Liver (tissue), 9 donors: ENCODE results near the gene PHAX. TPM values are rescaled to one million over a fixed set of nuclear protein-coding genes. Genes with fewer than 3 reads are reported as not detected.

ENCODE experiments used
- DNase-seq: peaks from one replicate; pipeline ENCODE4 v3.0.0-alpha.2; 2017; ENCODE audit warnings: low spot score
- H3K27ac ChIP-seq, 2 donors: one replicate each; pipeline ENCODE4 v1.7.0; 2013; ENCODE audit warnings: inconsistent platforms in 2 of 2, low read length in 2 of 2, control low read depth in 1 of 2, low read depth in 1 of 2, mild to moderate bottlenecking in 1 of 2
- H3K27me3 ChIP-seq, 4 donors: one replicate each; pipeline versions ENCODE4 v1.6.1 to v1.7.0; 2013; ENCODE audit warnings: low read length in 3 of 4, inconsistent platforms in 1 of 4, mild to moderate bottlenecking in 1 of 4, moderate library complexity in 1 of 4; ENCODE audit not compliant: control insufficient read depth in 4 of 4, insufficient read depth in 4 of 4
- H3K36me3 ChIP-seq, 4 donors: one replicate each; pipeline versions ENCODE4 v1.6.1 to v1.7.0; 2013; ENCODE audit warnings: low read length in 3 of 4, mild to moderate bottlenecking in 3 of 4, low read depth in 1 of 4, moderate library complexity in 1 of 4; ENCODE audit not compliant: control insufficient read depth in 4 of 4, insufficient read depth in 3 of 4
- H3K4me1 ChIP-seq, 4 donors: one replicate each; pipeline versions ENCODE4 v1.6.1 to v1.7.0; 2013; ENCODE audit warnings: low read length in 3 of 4, mild to moderate bottlenecking in 3 of 4, moderate library complexity in 1 of 4; ENCODE audit not compliant: control insufficient read depth in 4 of 4, insufficient read depth in 4 of 4
- H3K4me3 ChIP-seq, 3 donors: one replicate each; pipeline versions ENCODE4 v1.6.1 to v1.7.0; 2013; ENCODE audit warnings: low read length in 3 of 3, control low read depth in 1 of 3, low read depth in 1 of 3, mild to moderate bottlenecking in 1 of 3
- H3K9ac ChIP-seq, 2 donors: one replicate each; pipeline ENCODE4 v1.7.0; 2013; ENCODE audit warnings: low read length in 2 of 2, mild to moderate bottlenecking in 2 of 2, moderate library complexity in 2 of 2, control low read depth in 1 of 2, low read depth in 1 of 2
- H3K9me3 ChIP-seq, 4 donors: one replicate each; pipeline versions ENCODE4 v1.6.1 to v1.7.0; 2013; ENCODE audit warnings: low read length in 3 of 4; ENCODE audit not compliant: control insufficient read depth in 4 of 4
- ATF3 ChIP-seq: IDR thresholded peaks from 2 replicates; pipeline ENCODE4 v1.6.1; 2016; ENCODE audit warnings: antibody characterized with exemption
- CTCF ChIP-seq: fragments of 150-350 bp; IDR thresholded peaks from 2 replicates; pipeline ENCODE4 v1.5.1; 2017; ENCODE audit warnings: improper control_type of control experiment, low read depth, low read length; ENCODE audit not compliant: missing input control
- EGR1 ChIP-seq, 2 donors: IDR thresholded peaks; 2 replicates each; pipeline ENCODE4 v1.6.1; 2016 to 2018; ENCODE audit warnings: antibody characterized with exemption in 2 of 2, low read depth in 2 of 2
- FOXA1 ChIP-seq: IDR thresholded peaks from 2 replicates; pipeline ENCODE4 v1.6.1; 2016; ENCODE audit warnings: antibody characterized with exemption
- FOXA2 ChIP-seq: IDR thresholded peaks from 2 replicates; pipeline ENCODE4 v1.6.1; 2016; ENCODE audit warnings: antibody characterized with exemption
- GABPA ChIP-seq, 2 donors: IDR thresholded peaks in 1 of 2; conservative IDR thresholded peaks in 1 of 2; 2 replicates each; pipeline ENCODE4 v1.6.1; 2016; ENCODE audit warnings: antibody characterized with exemption in 2 of 2, mild to moderate bottlenecking in 1 of 2, moderate library complexity in 1 of 2
- HNF4A ChIP-seq, 2 donors: conservative IDR thresholded peaks; 2 replicates each; pipeline ENCODE4 v1.6.1; 2016; ENCODE audit warnings: antibody characterized with exemption in 2 of 2, mild to moderate bottlenecking in 2 of 2
- HNF4G ChIP-seq: IDR thresholded peaks from 2 replicates; pipeline ENCODE4 v1.6.1; 2016; ENCODE audit warnings: antibody characterized with exemption
- JUND ChIP-seq, 2 donors: IDR thresholded peaks; 2 replicates each; pipeline ENCODE4 v1.6.1; 2016; ENCODE audit warnings: antibody characterized with exemption in 2 of 2
- MAX ChIP-seq: IDR thresholded peaks from 2 replicates; pipeline ENCODE4 v1.6.1; 2016; ENCODE audit warnings: antibody characterized with exemption
- NR2F2 ChIP-seq: IDR thresholded peaks from 2 replicates; pipeline ENCODE4 v1.6.1; 2016; ENCODE audit warnings: antibody characterized with exemption
- RAD21 ChIP-seq, 2 donors: IDR thresholded peaks; 2 replicates each; pipeline ENCODE4 v1.6.1; 2016; ENCODE audit warnings: antibody characterized with exemption in 2 of 2, mild to moderate bottlenecking in 2 of 2
- REST ChIP-seq: IDR thresholded peaks from 2 replicates; pipeline ENCODE4 v1.6.1; 2016; ENCODE audit warnings: antibody characterized with exemption, mild to moderate bottlenecking
- RXRA ChIP-seq, 2 donors: IDR thresholded peaks; 2 replicates each; pipeline ENCODE4 v1.6.1; 2017 to 2018; ENCODE audit warnings: antibody characterized with exemption in 2 of 2, mild to moderate bottlenecking in 1 of 2
- SP1 ChIP-seq: IDR thresholded peaks from 2 replicates; pipeline ENCODE4 v1.6.1; 2018; ENCODE audit warnings: antibody characterized with exemption, mild to moderate bottlenecking
- TAF1 ChIP-seq: conservative IDR thresholded peaks from 2 replicates; pipeline ENCODE4 v1.6.1; 2016; ENCODE audit warnings: antibody characterized with exemption, mild to moderate bottlenecking
- YY1 ChIP-seq: IDR thresholded peaks from 2 replicates; pipeline ENCODE4 v1.6.1; 2016; ENCODE audit warnings: antibody characterized with exemption, mild to moderate bottlenecking
- ZBTB33 ChIP-seq: IDR thresholded peaks from 2 replicates; pipeline ENCODE4 v1.6.1; 2016; ENCODE audit warnings: antibody characterized with exemption
- WGBS: extraction: QIAGEN DNeasy Blood & Tissue Kit; methylation state at CpG from one replicate; pipeline ENCODE4 v1.1.7; 2013; 5-methylcytosine and 5-hydroxymethylcytosine counted together
- polyA plus RNA-seq, 2 donors: library from polyadenylated mRNA; stranded (reverse) in 1 of 2; unstranded in 1 of 2; fragments of 200-250 nt in 1 of 2; fragments of >200 nt in 1 of 2; fragmentation: Nextera tagmentation in 1 of 2; extraction: Ambion mirVana in 1 of 2; gene quantifications; one replicate each; pipeline versions ENCODE4 v1.2.1 to v1.2.3, GENCODE V29; 2013 to 2015
- total RNA-seq, 2 donors: library from RNA; depleted of rRNA; stranded (reverse); fragments of >200 nt; gene quantifications; one replicate each; pipeline ENCODE4 v1.2.3, GENCODE V29; 2014
- donor health status: healthy.
- donor health status: healthy.
- donor health status: healthy.
- donor health status: healthy.
- donor health status: healthy.

The PHAX gene
- total and polyA plus RNA-seq, 4 donors, result 10.3 to 32.6 (median 25.1) TPM

- H3K27ac ChIP-seq, result no peak overlapping the region
- WGBS, result 75% methylated on average over 11 of the region's 11 CpGs
- H3K4me3 ChIP-seq, result no peak overlapping the region
- H3K4me1 ChIP-seq, result no peaks in the 10 kb centered on the region
- H3K9me3 ChIP-seq, result no peaks in the 10 kb centered on the region
- H3K9ac ChIP-seq, result no peak overlapping the region
- no peaks in the 10 kb centered on the region for H3K36me3 ChIP-seq
- DNase-seq, result no peak
- TF ChIP-seq YY1, result no peak
- no peak for TF ChIP-seq NR2F2
- TF ChIP-seq HNF4A (conservative IDR thresholded peaks at IDR 0.05), result no peak
- no peak for TF ChIP-seq FOXA2
- TF ChIP-seq CTCF, result no peak
- no peak for TF ChIP-seq ATF3
- TF ChIP-seq JUND (IDR thresholded peaks at IDR 0.05), result no peak
- TF ChIP-seq REST, result no peak
- TF ChIP-seq RXRA (IDR thresholded peaks at IDR 0.05), result no peak
- no peak for TF ChIP-seq ZBTB33
- no peak for TF ChIP-seq HNF4G
- no peak for TF ChIP-seq FOXA1
- no peak for TF ChIP-seq MAX
- no peak for TF ChIP-seq SP1
- TF ChIP-seq RAD21 (IDR thresholded peaks at IDR 0.05), result no peak
- no peak for TF ChIP-seq EGR1 (IDR thresholded peaks at IDR 0.05; ENCODE audit: low read depth in 2 of 2)
- TF ChIP-seq TAF1, result no peak
- no peak for TF ChIP-seq GABPA (IDR thresholded peaks at IDR 0.05 in 1 of 2, conservative IDR thresholded peaks at IDR 0.05 in 1 of 2)
- no peaks in the 10 kb centered on the region for H3K27me3 ChIP-seq
These were observed 72.7 kb downstream of the PHAX start for GRCh38 chr5:126673477-126673876.
